ENCODE measurements around the gene IL11. TPM values are rescaled to one million over a fixed set of nuclear protein-coding genes. Genes with fewer than 3 reads are reported as not detected.
A peak's percentile ranks its signal among the peaks of the same experiment; 100 is the strongest.
"Not testable (repeated sequence)": the region's sequence is repeated elsewhere in the genome, so short reads cannot be mapped to it uniquely, and the experiment has no call there.

The IL11 gene
- total RNA-seq, 4 donors from 2014 or later = 0.67 TPM; not detected in 3

- H3K27ac ChIP-seq = peak overlapping the region in 3 of 4 donors; percentile 96 to 98 (median 97)
- H3K4me3 ChIP-seq = peak overlapping the region; percentile 55 to 85
- WGBS, 2 donors (ENCODE audit: low coverage in 1 of 2) = 76 to 86% methylated on average over 8 to 9 of the region's 14 CpGs
- no peak for ATAC-seq
- peaks cover 0 to 50% of the 10 kb centered on the region in 2 donors for H3K36me3 ChIP-seq
- no peaks in the 10 kb centered on the region for H3K27me3 ChIP-seq
- TF ChIP-seq POLR2A (IDR thresholded peaks at IDR 0.05) (no peak), POLR2AphosphoS5 (IDR thresholded peaks at IDR 0.05) (no peak), EP300 (IDR thresholded peaks at IDR 0.05) (no peak)
- TF ChIP-seq, protein P1, sequence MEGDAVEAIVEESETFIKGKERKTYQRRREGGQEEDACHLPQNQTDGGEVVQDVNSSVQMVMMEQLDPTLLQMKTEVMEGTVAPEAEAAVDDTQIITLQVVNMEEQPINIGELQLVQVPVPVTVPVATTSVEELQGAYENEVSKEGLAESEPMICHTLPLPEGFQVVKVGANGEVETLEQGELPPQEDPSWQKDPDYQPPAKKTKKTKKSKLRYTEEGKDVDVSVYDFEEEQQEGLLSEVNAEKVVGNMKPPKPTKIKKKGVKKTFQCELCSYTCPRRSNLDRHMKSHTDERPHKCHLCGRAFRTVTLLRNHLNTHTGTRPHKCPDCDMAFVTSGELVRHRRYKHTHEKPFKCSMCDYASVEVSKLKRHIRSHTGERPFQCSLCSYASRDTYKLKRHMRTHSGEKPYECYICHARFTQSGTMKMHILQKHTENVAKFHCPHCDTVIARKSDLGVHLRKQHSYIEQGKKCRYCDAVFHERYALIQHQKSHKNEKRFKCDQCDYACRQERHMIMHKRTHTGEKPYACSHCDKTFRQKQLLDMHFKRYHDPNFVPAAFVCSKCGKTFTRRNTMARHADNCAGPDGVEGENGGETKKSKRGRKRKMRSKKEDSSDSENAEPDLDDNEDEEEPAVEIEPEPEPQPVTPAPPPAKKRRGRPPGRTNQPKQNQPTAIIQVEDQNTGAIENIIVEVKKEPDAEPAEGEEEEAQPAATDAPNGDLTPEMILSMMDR (IDR thresholded peaks at IDR 0.05) = no peak
- H3K4me1 ChIP-seq = peaks cover 0 to 22% (median 16%) of the 10 kb centered on the region in 3 donors
- no peaks in the 10 kb centered on the region for H3K9me3 ChIP-seq
These were observed 36.0 kb upstream of the IL11 start for GRCh38 chr19:55406091-55406825.

GRCh38 chr19:55405638-55406037 lies 35.4 kb upstream of the IL11 start:
- H3K4me1 ChIP-seq = peaks cover 0 to 22% (median 16%) of the 10 kb centered on the region in 3 donors
- no peak overlapping the region for H3K27ac ChIP-seq
- TF ChIP-seq, protein P1 (IDR thresholded peaks at IDR 0.05) = no peak
- TF ChIP-seq POLR2AphosphoS5 (IDR thresholded peaks at IDR 0.05) (no peak), POLR2A (IDR thresholded peaks at IDR 0.05) (no peak)
- no peaks in the 10 kb centered on the region for H3K9me3 ChIP-seq
- 33 to 80% methylated on average over 1 of the region's 5 CpGs for WGBS, 2 donors (ENCODE audit: low coverage in 1 of 2)
- no peak for ATAC-seq
- peaks cover 0 to 56% of the 10 kb centered on the region in 2 donors for H3K36me3 ChIP-seq
- no peaks in the 10 kb centered on the region for H3K27me3 ChIP-seq
- no peak overlapping the region for H3K4me3 ChIP-seq

GRCh38 chr19:55402509-55402908 lies 32.2 kb upstream of the IL11 start:
- TF ChIP-seq, protein P1 (IDR thresholded peaks at IDR 0.05) = no peak
- TF ChIP-seq POLR2AphosphoS5 (IDR thresholded peaks at IDR 0.05) (no peak), EP300 (IDR thresholded peaks at IDR 0.05) (no peak)
- H3K4me1 ChIP-seq = peaks cover 0 to 18% (median 13%) of the 10 kb centered on the region in 3 donors
- H3K27ac ChIP-seq = no peak overlapping the region
- no CpG with 5 or more reads among the region's 2 CpGs for WGBS, 2 donors (ENCODE audit: low coverage in 1 of 2)
- no peaks in the 10 kb centered on the region for H3K9me3 ChIP-seq
- H3K27me3 ChIP-seq = no peaks in the 10 kb centered on the region
- peaks cover 0 to 69% of the 10 kb centered on the region in 2 donors for H3K36me3 ChIP-seq
- ATAC-seq = no peak
- no peak overlapping the region for H3K4me3 ChIP-seq

DNA sequence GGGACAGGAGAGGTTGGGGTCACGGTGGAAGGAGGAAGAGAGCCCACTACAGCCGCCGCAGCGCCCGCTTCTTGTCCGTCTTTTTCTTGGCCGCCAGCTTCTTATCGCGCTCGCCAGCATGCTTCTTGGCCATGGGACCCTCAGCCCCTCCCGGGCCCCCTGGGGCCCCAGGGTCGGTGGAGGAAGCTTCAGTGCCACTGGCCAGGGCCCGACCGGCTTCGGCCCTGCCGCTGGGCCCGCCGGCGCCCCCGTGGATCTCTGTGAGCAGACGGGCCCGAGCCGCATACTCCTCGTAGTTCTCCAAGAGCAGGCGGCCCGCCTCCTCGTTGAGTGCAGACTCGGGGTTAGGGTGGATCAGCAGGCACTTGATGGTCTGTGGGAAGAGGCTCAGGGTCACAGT lies 31.1 kb upstream of the IL11 start:
- Histone ChIP-seq H3K36me3 (peaks cover 0 to 69% of the 10 kb centered on the region in 2 donors), H3K4me1 (peaks cover 0 to 11% (median 8%) of the 10 kb centered on the region in 3 donors)
- ATAC-seq, H3K9me3 ChIP-seq, H3K4me3 ChIP-seq, H3K27ac ChIP-seq, H3K27me3 ChIP-seq: not testable (repeated sequence)
- 54% methylated on average over 5 of the region's 28 CpGs; no CpG with 5 or more reads in 1 of the 2 donors for WGBS, 2 donors (ENCODE audit: low coverage in 1 of 2)

GRCh38 chr19:55400281-55401087 lies 30.2 kb upstream of the IL11 start:
- Histone ChIP-seq H3K4me3 (no peak overlapping the region), H3K4me1 (peaks cover 0 to 2% (median 0%) of the 10 kb centered on the region in 3 donors), H3K27me3 (no peaks in the 10 kb centered on the region), H3K9me3 (no peaks in the 10 kb centered on the region), H3K36me3 (peaks cover 0 to 60% of the 10 kb centered on the region in 2 donors), H3K27ac (no peak overlapping the region)
- no peak for ATAC-seq
- 83 to 85% methylated on average over 3 to 4 of the region's 14 CpGs for WGBS, 2 donors (ENCODE audit: low coverage in 1 of 2)
- TF ChIP-seq EP300 (IDR thresholded peaks at IDR 0.05) (no peak), POLR2AphosphoS5 (IDR thresholded peaks at IDR 0.05) (no peak)

Data from gastroesophageal sphincter (tissue), 4 donors.